SU-DHL-6 (cell line): ENCODE measurements around the gene NKX6-2.

Experiments used
- EZH2phosphoT487 ChIP-seq: fragments of 200-600 bp; sonication (generic), shearing (Covaris generic); conservative IDR thresholded peaks from 2 replicates; pipeline ENCODE4 v1.6.1; 2018; ENCODE audit warnings: mild to moderate bottlenecking, antibody characterized with exemption, low read length, moderate library complexity, mixed read lengths
- TF ChIP-seq, protein P1 (sequence below): fragments of 200-600 bp; sonication (generic); IDR thresholded peaks from one replicate; pipeline ENCODE4 v1.5.1; 2017; ENCODE audit warnings: antibody characterized with exemption, mild to moderate bottlenecking, low read length, moderate library complexity; ENCODE audit not compliant: insufficient read depth, poor library complexity, severe bottlenecking

DNA sequence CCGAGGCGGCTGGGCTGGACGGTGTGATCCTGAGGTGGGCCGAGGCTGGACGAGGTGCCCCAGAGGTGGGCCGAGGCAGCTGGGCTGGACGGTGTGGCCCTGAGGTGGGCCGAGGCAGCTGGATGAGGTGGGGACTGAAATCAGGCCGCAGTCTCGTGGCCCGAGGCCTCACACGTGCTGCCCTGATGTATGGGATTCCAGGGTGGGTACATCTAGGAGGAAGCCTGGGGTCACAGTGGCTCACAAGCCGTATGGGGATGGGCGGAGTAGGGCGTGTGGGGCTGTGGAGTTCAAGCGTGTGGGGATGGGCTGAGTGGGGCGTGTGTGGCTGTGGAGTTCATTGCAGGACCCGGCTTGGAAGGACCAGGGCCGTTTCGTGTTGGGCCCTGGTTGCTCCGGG is 12.5 kb upstream of the NKX6-2 start:
- TF ChIP-seq, protein P1, sequence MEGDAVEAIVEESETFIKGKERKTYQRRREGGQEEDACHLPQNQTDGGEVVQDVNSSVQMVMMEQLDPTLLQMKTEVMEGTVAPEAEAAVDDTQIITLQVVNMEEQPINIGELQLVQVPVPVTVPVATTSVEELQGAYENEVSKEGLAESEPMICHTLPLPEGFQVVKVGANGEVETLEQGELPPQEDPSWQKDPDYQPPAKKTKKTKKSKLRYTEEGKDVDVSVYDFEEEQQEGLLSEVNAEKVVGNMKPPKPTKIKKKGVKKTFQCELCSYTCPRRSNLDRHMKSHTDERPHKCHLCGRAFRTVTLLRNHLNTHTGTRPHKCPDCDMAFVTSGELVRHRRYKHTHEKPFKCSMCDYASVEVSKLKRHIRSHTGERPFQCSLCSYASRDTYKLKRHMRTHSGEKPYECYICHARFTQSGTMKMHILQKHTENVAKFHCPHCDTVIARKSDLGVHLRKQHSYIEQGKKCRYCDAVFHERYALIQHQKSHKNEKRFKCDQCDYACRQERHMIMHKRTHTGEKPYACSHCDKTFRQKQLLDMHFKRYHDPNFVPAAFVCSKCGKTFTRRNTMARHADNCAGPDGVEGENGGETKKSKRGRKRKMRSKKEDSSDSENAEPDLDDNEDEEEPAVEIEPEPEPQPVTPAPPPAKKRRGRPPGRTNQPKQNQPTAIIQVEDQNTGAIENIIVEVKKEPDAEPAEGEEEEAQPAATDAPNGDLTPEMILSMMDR, result no peak
- TF ChIP-seq EZH2phosphoT487, result no peak
